GM19193 (cell line): ENCODE data around the gene ADAMTS2.

Experiments
- POLR2A ChIP-seq: IDR thresholded peaks from 4 replicates; pipeline ENCODE4 v1.6.1; 2011; ENCODE audit not compliant: insufficient read depth, insufficient read length; ENCODE audit errors: extremely low read depth

The ADAMTS2 gene

GRCh38 chr5:179345433-179346321 lies at the start of gene ADAMTS2:
Gene ADAMTS2 (minus strand): TSS chr5:179345461. CDS start chr5:179345328, 133 bp downstream.
- no peak for TF ChIP-seq POLR2A

- no peak for TF ChIP-seq POLR2A
Measured at GRCh38 chr5:179393078-179393477, 47.8 kb upstream of the ADAMTS2 start.

DNA sequence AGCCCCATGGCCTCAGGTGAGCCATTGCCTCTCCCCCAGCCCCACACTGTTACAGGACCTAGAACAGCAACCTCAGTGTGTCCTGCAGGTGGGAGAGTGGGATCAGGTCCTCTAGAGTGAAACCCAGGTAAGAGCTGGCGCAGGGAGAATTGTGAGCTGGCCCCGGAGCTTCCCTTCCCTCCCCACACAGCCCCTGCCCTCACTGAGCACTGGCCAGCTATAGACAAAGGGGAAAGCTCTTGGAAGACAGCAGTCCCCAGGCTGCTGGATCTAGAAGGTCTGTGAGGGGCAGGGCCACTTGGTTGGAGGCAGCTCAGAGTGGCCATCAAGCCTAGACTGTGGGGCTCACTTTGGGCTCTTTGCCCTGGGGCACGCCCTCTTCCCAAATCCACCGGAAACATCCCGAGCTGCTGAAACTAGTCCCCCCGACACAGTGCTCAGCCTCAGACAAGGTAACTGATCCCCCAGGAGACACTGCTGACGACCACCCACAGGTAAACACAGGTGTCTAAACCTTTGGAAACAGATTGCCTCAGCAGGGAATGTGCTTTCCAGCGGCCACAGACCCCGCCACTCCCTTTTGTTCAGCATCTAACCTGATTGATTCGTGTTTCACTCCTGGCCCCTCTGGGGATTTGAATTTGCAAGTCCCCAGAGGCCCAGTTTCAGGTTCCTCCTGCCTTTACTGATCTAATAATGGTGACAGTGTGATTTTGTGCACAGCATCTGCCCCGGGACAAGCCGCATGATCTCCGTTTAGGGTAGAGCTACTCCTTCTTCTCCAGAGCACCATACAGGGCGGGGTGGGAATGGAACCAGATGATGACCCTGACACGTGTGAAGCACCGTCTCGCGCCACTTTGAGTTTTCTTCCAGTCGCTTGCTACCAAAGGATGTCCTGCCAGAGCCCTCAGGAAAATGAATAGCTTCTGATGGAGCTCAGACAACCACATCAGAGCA lies 42.2 kb upstream of the ADAMTS2 start:
- TF ChIP-seq POLR2A = no peak

DNA sequence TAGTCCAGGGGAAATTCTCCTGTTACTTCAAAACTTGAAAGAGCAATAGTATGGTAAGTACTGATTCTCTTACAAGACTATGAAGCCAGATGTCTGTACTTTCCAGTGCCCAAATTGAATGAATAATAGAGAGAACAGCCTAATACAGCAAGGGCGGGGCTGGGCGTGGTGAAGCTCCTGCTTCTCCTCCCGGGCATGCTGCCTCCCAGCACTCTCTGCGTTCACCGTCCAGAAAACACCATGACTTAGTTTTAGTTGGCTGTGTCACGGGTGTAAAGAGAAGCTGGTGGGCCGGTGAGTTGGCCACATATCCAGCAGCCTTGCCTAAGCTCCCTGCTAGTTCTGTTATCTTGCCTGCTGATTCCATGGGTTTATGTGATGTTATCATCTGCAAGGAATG lies 40.7 kb upstream of the ADAMTS2 start:
- no peak for TF ChIP-seq POLR2A

GRCh38 chr5:179382486-179382885 lies 37.2 kb upstream of the ADAMTS2 start:
- TF ChIP-seq POLR2A = no peak

GRCh38 chr5:179381691-179382090 lies 36.4 kb upstream of the ADAMTS2 start:
- no peak for TF ChIP-seq POLR2A

- TF ChIP-seq POLR2A = no peak
Measured at GRCh38 chr5:179380211-179381035, 35.2 kb upstream of the ADAMTS2 start.

- TF ChIP-seq POLR2A = no peak
Measured at GRCh38 chr5:179379321-179379890, 34.1 kb upstream of the ADAMTS2 start.

DNA sequence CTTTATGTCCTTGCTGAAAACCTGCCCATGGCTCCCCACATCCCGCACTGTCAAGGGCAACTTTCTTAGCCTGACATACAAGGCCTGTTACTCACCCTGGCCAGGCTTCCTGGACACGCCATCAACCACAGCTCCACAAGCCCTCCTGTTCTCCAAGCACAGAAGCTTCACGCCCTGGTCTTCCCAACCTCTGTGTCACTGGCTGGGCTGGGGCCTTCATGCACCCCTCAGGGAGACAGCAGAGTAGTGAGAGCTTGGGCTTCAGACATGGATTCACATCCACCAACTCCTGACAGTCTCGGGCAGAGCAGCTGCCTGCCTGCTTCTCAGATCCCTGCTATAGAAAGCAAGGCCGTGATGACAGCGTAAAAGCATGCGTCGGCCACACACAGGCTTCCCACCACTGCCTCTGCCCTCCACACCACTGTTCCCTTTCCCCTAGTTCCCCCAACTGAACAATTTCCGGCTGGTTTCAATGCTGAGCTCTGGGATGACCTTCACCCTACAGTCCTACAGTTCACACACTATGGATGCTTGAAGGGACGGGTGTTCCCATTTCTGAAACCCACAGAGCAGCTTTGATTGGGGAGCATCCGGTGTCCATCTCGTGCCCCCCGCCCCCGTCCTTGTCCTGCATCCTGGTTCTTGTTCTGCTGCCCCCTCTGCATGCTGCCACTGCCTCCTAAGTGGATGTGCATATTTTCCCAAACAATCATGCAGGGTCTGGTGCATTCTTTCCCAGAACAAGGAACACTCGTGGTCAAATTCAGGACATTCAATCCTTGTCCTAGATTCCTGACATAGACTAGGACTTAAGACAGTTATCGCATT lies 33.4 kb upstream of the ADAMTS2 start:
- TF ChIP-seq POLR2A = no peak

- no peak for TF ChIP-seq POLR2A
Measured at GRCh38 chr5:179378116-179378440, 32.8 kb upstream of the ADAMTS2 start.

GRCh38 chr5:179377421-179378115 lies 32.3 kb upstream of the ADAMTS2 start:
- no peak for TF ChIP-seq POLR2A

- no peak for TF ChIP-seq POLR2A
Measured at GRCh38 chr5:179376701-179377420, 31.6 kb upstream of the ADAMTS2 start.

- TF ChIP-seq POLR2A = no peak
Measured at GRCh38 chr5:179375831-179376365, 30.6 kb upstream of the ADAMTS2 start.

- no peak for TF ChIP-seq POLR2A
Measured at GRCh38 chr5:179375236-179375685, 30.0 kb upstream of the ADAMTS2 start.
